Peyer's patch (tissue), 4 donors: ENCODE measurements around the gene HMGA1.

Experiments
- POLR2A ChIP-seq, 2 donors: fragments of 450-650 bp; IDR thresholded peaks; one replicate each; pipeline ENCODE4 v1.5.1; 2017; ENCODE audit warnings: antibody characterized with exemption in 2 of 2, mild to moderate bottlenecking in 2 of 2, moderate library complexity in 2 of 2
- TF ChIP-seq, protein P1 (sequence below), 6 experiments: fragments of 450-650 bp in 4 of 6; fragments of 200-600 bp in 2 of 6; sonication (generic) in 1 of 6; IDR thresholded peaks; one replicate each; pipeline ENCODE4 v1.5.1; 2017 to 2019; ENCODE audit warnings: antibody characterized with exemption in 6 of 6, mild to moderate bottlenecking in 3 of 6, moderate library complexity in 1 of 6

DNA sequence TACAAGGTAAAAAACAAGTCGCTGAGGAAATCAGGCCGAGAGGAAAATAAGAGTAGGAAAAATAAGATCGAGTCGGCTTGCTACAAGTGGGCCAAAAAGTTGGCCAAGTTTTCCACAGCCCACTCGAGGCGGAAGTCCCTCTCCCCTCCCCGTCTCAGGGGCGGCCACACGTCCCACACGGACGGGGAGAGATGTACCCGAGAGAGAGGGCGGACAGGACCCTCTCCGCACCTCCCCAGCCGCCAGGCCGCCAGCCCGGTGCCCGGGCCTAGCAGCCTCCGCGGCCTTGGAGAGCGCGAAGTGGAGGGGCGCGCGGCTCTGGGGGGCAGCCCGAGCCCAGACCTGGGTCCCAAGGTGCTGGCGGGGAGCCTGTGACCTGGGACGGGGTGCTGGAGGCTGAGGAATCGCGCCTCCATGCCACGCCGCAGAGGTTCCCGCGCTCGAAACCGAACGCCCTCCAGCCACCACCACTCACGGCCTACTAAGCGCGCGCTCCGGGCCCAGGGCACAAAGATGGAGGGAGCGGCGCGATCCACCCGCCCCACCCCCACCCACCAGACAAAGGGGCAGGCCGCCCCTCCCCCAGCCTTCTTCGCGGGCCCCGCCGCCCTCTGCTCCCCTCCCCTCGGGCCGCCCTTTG lies 1.9 kb upstream of the HMGA1 start:
- TF ChIP-seq, protein P1, sequence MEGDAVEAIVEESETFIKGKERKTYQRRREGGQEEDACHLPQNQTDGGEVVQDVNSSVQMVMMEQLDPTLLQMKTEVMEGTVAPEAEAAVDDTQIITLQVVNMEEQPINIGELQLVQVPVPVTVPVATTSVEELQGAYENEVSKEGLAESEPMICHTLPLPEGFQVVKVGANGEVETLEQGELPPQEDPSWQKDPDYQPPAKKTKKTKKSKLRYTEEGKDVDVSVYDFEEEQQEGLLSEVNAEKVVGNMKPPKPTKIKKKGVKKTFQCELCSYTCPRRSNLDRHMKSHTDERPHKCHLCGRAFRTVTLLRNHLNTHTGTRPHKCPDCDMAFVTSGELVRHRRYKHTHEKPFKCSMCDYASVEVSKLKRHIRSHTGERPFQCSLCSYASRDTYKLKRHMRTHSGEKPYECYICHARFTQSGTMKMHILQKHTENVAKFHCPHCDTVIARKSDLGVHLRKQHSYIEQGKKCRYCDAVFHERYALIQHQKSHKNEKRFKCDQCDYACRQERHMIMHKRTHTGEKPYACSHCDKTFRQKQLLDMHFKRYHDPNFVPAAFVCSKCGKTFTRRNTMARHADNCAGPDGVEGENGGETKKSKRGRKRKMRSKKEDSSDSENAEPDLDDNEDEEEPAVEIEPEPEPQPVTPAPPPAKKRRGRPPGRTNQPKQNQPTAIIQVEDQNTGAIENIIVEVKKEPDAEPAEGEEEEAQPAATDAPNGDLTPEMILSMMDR (IDR thresholded peaks at IDR 0.05) = no peak
- no peak for TF ChIP-seq POLR2A (IDR thresholded peaks at IDR 0.05)
